Inflammatory macrophage treated with lipopolysaccharide for 1 hour (primary cell): ENCODE measurements around the gene SUFU.

Source experiments
- DNase-seq, 2 donors: peaks; one replicate each; pipeline ENCODE4 v3.0.0-alpha.2; 2020 to 2022

SUFU gene

GRCh38 chr10:102675666-102676533, 172.1 kb downstream of the SUFU start:
- peak; percentile 75 to 82 for DNase-seq

- no peak for DNase-seq
Observed at GRCh38 chr10:102676534-102677315, 173.0 kb downstream of the SUFU start.

- DNase-seq = no peak
Observed at GRCh38 chr10:102677331-102678067, 173.7 kb downstream of the SUFU start.

GRCh38 chr10:102678068-102678400, 174.3 kb downstream of the SUFU start:
- DNase-seq = no peak

GRCh38 chr10:102678842-102679289, 175.1 kb downstream of the SUFU start:
- peak; percentile 38 to 76 for DNase-seq

GRCh38 chr10:102679596-102679995, 175.8 kb downstream of the SUFU start:
- DNase-seq = no peak

- no peak for DNase-seq
Observed at GRCh38 chr10:102681696-102682095, 177.9 kb downstream of the SUFU start.

GRCh38 chr10:102682416-102682815, 178.6 kb downstream of the SUFU start:
- no peak for DNase-seq

GRCh38 chr10:102682981-102683380, 179.2 kb downstream of the SUFU start:
- DNase-seq = no peak
